Neural crest cell (in vitro differentiated cells): ENCODE measurements around the gene IKBIP. TPM values are rescaled to one million over a fixed set of nuclear protein-coding genes. Genes with fewer than 3 reads are reported as not detected.

Experiments
- DNase-seq: peaks from one replicate; pipeline ENCODE4 v3.0.0; 2021; ENCODE audit warnings: low read depth, mixed read lengths, low spot score
- H3K27ac Mint-ChIP-seq: one replicate; pipeline ENCODE4 v1.8.0; 2021; ENCODE audit warnings: mild to moderate bottlenecking, mixed read lengths; ENCODE audit not compliant: unreplicated experiment
- H3K27me3 Mint-ChIP-seq: 2 replicates; pipeline ENCODE4 v1.8.0; 2021; ENCODE audit warnings: low read depth, mild to moderate bottlenecking, mixed read lengths
- H3K36me3 Mint-ChIP-seq: 2 replicates; pipeline ENCODE4 v1.8.0; 2021; ENCODE audit warnings: low read depth, mild to moderate bottlenecking, mixed read lengths
- H3K4me1 Mint-ChIP-seq: 2 replicates; pipeline ENCODE4 v1.8.0; 2021; ENCODE audit warnings: mixed read lengths
- H3K4me3 Mint-ChIP-seq: one replicate; pipeline ENCODE4 v1.8.0; 2021; ENCODE audit warnings: mild to moderate bottlenecking, mixed read lengths
- H3K9me3 Mint-ChIP-seq: 2 replicates; pipeline ENCODE4 v1.8.0; 2021; ENCODE audit warnings: mixed read lengths
- total RNA-seq: library from RNA; stranded (reverse); gene quantifications from 2 replicates; pipeline ENCODE4 v1.2.1, GENCODE V29; 2021
- TF ChIP-seq, protein P1 (sequence below): fragments of 200-600 bp; sonication (generic); conservative IDR thresholded peaks from 2 replicates; pipeline ENCODE4 v1.5.0; 2021; ENCODE audit warnings: antibody characterized with exemption, mild to moderate bottlenecking

Gene IKBIP
- total RNA-seq, 1 donor from 2014 or later, result 20.2 TPM

DNA sequence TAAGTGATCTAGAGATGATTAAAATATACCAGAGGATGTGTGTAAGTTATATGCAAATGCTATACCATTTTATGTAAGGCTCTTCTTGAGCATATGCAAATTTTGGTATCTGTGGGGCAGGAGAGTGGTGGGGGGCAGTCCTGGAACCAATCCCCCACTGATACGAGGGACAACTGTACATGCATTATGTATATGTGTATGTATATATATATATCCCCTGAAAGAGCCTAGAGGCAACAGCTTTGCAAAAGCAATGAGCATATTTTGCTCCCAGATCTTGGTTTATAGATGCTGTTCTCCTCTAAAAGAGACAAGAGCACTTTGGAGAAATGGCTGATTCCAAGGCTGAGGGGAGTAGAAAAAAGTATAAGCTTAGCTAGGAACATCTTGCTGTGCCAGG, 63.5 kb downstream of the IKBIP start:
- Mint-ChIP-seq H3K27me3 (no peaks in the 10 kb centered on the region), H3K27ac (no peak overlapping the region), H3K4me3 (no peak overlapping the region), H3K9me3 (peaks cover 2% of the 10 kb centered on the region), H3K4me1 (no peaks in the 10 kb centered on the region), H3K36me3 (no peaks in the 10 kb centered on the region)
- TF ChIP-seq, protein P1, sequence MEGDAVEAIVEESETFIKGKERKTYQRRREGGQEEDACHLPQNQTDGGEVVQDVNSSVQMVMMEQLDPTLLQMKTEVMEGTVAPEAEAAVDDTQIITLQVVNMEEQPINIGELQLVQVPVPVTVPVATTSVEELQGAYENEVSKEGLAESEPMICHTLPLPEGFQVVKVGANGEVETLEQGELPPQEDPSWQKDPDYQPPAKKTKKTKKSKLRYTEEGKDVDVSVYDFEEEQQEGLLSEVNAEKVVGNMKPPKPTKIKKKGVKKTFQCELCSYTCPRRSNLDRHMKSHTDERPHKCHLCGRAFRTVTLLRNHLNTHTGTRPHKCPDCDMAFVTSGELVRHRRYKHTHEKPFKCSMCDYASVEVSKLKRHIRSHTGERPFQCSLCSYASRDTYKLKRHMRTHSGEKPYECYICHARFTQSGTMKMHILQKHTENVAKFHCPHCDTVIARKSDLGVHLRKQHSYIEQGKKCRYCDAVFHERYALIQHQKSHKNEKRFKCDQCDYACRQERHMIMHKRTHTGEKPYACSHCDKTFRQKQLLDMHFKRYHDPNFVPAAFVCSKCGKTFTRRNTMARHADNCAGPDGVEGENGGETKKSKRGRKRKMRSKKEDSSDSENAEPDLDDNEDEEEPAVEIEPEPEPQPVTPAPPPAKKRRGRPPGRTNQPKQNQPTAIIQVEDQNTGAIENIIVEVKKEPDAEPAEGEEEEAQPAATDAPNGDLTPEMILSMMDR, result no peak
- DNase-seq, result no peak

DNA sequence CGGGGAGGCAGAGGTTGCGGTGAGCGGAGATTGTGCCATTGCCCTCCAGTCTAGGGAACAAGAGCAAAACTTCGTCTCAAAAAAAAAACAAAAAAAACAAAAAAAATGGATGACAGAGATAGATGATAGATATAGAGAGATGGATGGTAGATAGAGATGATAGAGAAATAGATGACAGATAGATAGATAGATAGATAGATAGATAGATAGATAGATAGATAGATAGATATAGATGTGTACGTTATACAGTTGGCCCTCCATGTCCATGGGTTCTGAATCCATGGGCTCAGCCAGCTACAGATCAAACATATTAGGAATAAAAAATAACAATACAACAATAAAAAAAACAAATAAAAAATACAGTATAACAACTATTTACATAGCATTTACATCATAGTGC, 63.9 kb downstream of the IKBIP start:
- TF ChIP-seq, protein P1, result no peak
- H3K4me1 Mint-ChIP-seq, result no peaks in the 10 kb centered on the region
- no peaks in the 10 kb centered on the region for H3K27me3 Mint-ChIP-seq
- H3K36me3 Mint-ChIP-seq, result no peaks in the 10 kb centered on the region
- H3K27ac Mint-ChIP-seq, result no peak overlapping the region
- DNase-seq, result no peak
- H3K4me3 Mint-ChIP-seq, result no peak overlapping the region
- peaks cover 2% of the 10 kb centered on the region for H3K9me3 Mint-ChIP-seq

DNA sequence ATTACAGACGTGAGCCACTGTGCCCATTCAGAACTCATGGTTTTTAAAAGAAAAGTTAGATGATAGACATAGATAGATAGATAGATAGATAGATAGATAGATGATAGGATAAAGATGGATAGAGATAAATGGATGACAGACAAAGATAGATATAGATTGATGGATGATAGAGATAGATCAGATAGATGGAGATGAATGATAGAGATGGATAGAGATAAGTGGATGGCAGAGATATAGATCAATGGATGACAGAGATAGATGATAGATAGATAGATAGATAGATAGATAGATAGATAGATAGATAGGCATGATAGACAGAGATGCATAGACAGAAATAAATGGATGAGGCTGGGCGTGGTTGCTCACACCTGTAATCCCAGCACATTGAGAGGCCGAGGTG, 64.8 kb downstream of the IKBIP start:
- Mint-ChIP-seq H3K27me3 (no peaks in the 10 kb centered on the region), H3K27ac (no peak overlapping the region), H3K9me3 (peaks cover 2% of the 10 kb centered on the region), H3K4me1 (no peaks in the 10 kb centered on the region), H3K4me3 (no peak overlapping the region), H3K36me3 (no peaks in the 10 kb centered on the region)
- DNase-seq, result no peak
- TF ChIP-seq, protein P1, result no peak

DNA sequence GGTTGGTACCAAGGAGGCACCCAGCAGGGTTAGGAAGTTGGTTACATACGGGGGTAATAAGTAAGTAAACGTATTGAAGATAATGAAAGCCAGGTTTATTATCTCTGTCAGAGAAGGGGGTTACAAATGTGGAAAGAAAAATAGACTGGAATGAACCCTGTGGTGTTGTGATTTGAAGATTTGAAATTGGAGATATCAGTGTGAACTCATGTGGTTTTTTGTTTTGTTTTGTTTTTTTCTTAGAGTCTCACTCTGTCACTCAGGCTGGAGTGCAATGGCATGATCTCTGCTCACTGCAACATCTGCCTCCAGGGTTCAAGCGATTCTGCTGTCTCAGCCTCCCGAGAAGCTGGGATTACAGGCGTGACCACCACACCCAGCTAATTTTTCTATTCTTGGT, 65.2 kb downstream of the IKBIP start:
- Mint-ChIP-seq H3K9me3 (peaks cover 2% of the 10 kb centered on the region), H3K36me3 (no peaks in the 10 kb centered on the region), H3K27ac (no peak overlapping the region), H3K4me1 (no peaks in the 10 kb centered on the region), H3K4me3 (no peak overlapping the region), H3K27me3 (no peaks in the 10 kb centered on the region)
- DNase-seq, result no peak
- TF ChIP-seq, protein P1, result no peak

DNA sequence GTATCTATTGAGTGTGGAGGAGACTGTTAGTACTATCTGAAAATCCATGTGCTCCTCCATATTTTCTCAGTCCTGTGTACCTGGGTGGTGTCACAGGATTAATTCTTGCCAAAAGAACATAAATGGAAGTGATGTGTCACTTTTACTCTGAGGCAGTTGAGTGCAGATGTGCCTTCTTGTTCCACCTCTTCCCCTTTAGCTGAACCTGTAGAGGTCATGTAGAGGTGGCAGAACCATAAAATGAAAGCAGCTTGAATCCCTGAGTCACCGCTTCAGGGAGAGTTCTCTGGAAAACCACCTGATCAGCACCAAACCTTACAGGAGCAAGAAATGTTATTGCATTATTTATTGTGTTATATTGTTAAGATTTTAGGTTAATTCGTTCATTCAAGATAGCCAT, 65.8 kb downstream of the IKBIP start:
- no peaks in the 10 kb centered on the region for H3K27me3 Mint-ChIP-seq
- H3K9me3 Mint-ChIP-seq, result peaks cover 2% of the 10 kb centered on the region
- no peak overlapping the region for H3K27ac Mint-ChIP-seq

More for the DNA sequence above, 65.8 kb downstream of the IKBIP start:
- no peak for DNase-seq
- TF ChIP-seq, protein P1, result no peak
- no peak overlapping the region for H3K4me3 Mint-ChIP-seq
- H3K4me1 Mint-ChIP-seq, result no peaks in the 10 kb centered on the region
- H3K36me3 Mint-ChIP-seq, result no peaks in the 10 kb centered on the region
